Adrenal gland (tissue), 12 donors: ENCODE measurements around the gene GRM8. TPM values are rescaled to one million over a fixed set of nuclear protein-coding genes. Genes with fewer than 3 reads are reported as not detected.

Source experiments
- DNase-seq, 7 donors: peaks; one replicate each; pipeline ENCODE4 v3.0.0-alpha.2; 2019 to 2020
- H3K27ac ChIP-seq, 5 donors: fragments of 200-600 bp; sonication (generic) in 4 of 5; 1 replicate in 3 of 5; 2 replicates in 2 of 5; pipeline versions ENCODE4 v1.5.1 to v1.8.0; 2016 to 2020; ENCODE audit warnings: mild to moderate bottlenecking in 1 of 5
- H3K27me3 ChIP-seq: fragments of 200-600 bp; 2 replicates; pipeline ENCODE4 v1.8.0; 2021
- H3K36me3 ChIP-seq, 2 donors: fragments of 200-600 bp; replicated peaks in 1 of 2; 1 replicate in 1 of 2; 2 replicates in 1 of 2; pipeline versions ENCODE4 v1.5.1 to v1.8.0; 2018 to 2022
- H3K4me1 ChIP-seq, 2 donors: fragments of 200-600 bp; replicated peaks in 1 of 2; 1 replicate in 1 of 2; 2 replicates in 1 of 2; pipeline versions ENCODE4 v1.5.1 to v1.8.0; 2018 to 2021
- H3K4me3 ChIP-seq, 4 donors: fragments of 200-600 bp; sonication (generic) in 3 of 4; one replicate each; pipeline ENCODE4 v1.5.1; 2016 to 2018
- H3K9me3 ChIP-seq, 3 donors: fragments of 200-600 bp; sonication (generic) in 1 of 3; replicated peaks in 1 of 3; 1 replicate in 2 of 3; 2 replicates in 1 of 3; pipeline versions ENCODE4 v1.5.1 to v1.8.0; 2016 to 2021
- CTCF ChIP-seq, 6 experiments: fragments of 450-650 bp in 4 of 6; fragments of 200-600 bp in 2 of 6; sonication (generic) in 1 of 6; IDR thresholded peaks; 1 replicate in 5 of 6; 2 replicates in 1 of 6; pipeline versions ENCODE4 v1.5.1 to v1.8.0; 2016 to 2021; ENCODE audit warnings: antibody characterized with exemption in 6 of 6, mild to moderate bottlenecking in 2 of 6, moderate library complexity in 1 of 6
- POLR2A ChIP-seq, 2 donors: fragments of 450-650 bp; IDR thresholded peaks; one replicate each; pipeline ENCODE4 v1.6.1; 2017; ENCODE audit warnings: antibody characterized with exemption in 2 of 2, mild to moderate bottlenecking in 2 of 2, moderate library complexity in 1 of 2
- whole genome bisulfite sequencing, 4 donors: extraction: QIAGEN DNeasy Blood & Tissue Kit in 2 of 4; methylation state at CpG; one replicate each; pipeline versions ENCODE4 v1.1.5 to v1.1.7; 2013 to 2017; 5-methylcytosine and 5-hydroxymethylcytosine counted together
- intact Hi-C, 2 donors: fragments of 100-400 bp; cut with DNase I; formaldehyde crosslinking; loops; one replicate each; pipeline versions ENCODE4 v1.14.1 to v1.15.0; 2022 to 2023
- polyA plus RNA-seq, 3 donors: library from polyadenylated mRNA; stranded (reverse); fragments of 200-250 nt in 2 of 3; fragments of 350-450 nt in 1 of 3; fragmentation: Illumina TruSeq in 1 of 3; extraction: RNeasy Lipid Tissue Mini Kit (QIAGEN cat#74804) in 1 of 3; gene quantifications; one replicate each; pipeline ENCODE4 v1.2.3, GENCODE V29; 2013 to 2014
- total RNA-seq, 9 donors: library from RNA; depleted of rRNA in 4 of 9; stranded (reverse); fragments of >200 nt in 4 of 9; fragments of 120-200 nt in 1 of 9; fragmentation: NEBNext Ultra II Directional in 1 of 9; extraction: Animal tissue kit (Norgen Biotek cat#: 25700) in 1 of 9; gene quantifications; one replicate each; pipeline versions ENCODE4 v1.1.0 to v1.2.4, GENCODE V29; 2013 to 2023
- donor health status: healthy with polysubstance abuse.
- donor health status: Bipolar disorder and iron deficiency.
- donor health status: DM: yes; HTN: yes; CAD: no.
- donor health status: DM: no; HTN: no; CAD: no.
- donor health status: DM: no; HTN: no; CAD: no.
- donor health status: DM: yes; HTN: yes; CAD: no.

GRM8 gene
- total and polyA plus RNA-seq, 12 donors = 0.10 to 2.5 (median 0.92) TPM; not detected in 5

- no peaks in the 10 kb centered on the region for H3K36me3 ChIP-seq
- intact Hi-C loops = no loop called here
- no peak overlapping the region for H3K4me3 ChIP-seq
- no peak for DNase-seq
- H3K27ac ChIP-seq = no peak overlapping the region
- WGBS, 4 donors = 91 to 98% (median 94%) methylated on average over 8 to 18 of the region's 18 CpGs
- no peaks in the 10 kb centered on the region for H3K4me1 ChIP-seq
- TF ChIP-seq POLR2A (IDR thresholded peaks at IDR 0.05) (no peak), CTCF (IDR thresholded peaks at IDR 0.05) (no peak)
- no peaks in the 10 kb centered on the region for H3K9me3 ChIP-seq
- no peaks in the 10 kb centered on the region for H3K27me3 ChIP-seq
These were observed 161.1 kb downstream of the GRM8 start for GRCh38 chr7:127091620-127092019.

GRCh38 chr7:127089146-127089545 lies 163.6 kb downstream of the GRM8 start:
- no peak overlapping the region for H3K27ac ChIP-seq
- no peak overlapping the region for H3K4me3 ChIP-seq
- no peaks in the 10 kb centered on the region for H3K4me1 ChIP-seq
- no peaks in the 10 kb centered on the region for H3K9me3 ChIP-seq
- WGBS, 4 donors = 41 to 61% (median 51%) methylated on average over 1 of the region's 1 CpG
- TF ChIP-seq POLR2A (IDR thresholded peaks at IDR 0.05) = no peak
- no peak for TF ChIP-seq CTCF (IDR thresholded peaks at IDR 0.05)
- no peaks in the 10 kb centered on the region for H3K27me3 ChIP-seq
- intact Hi-C loops = no loop called here
- H3K36me3 ChIP-seq = no peaks in the 10 kb centered on the region
- no peak for DNase-seq

- H3K27me3 ChIP-seq = no peaks in the 10 kb centered on the region
- no peaks in the 10 kb centered on the region for H3K36me3 ChIP-seq
- TF ChIP-seq CTCF (IDR thresholded peaks at IDR 0.05) (no peak), POLR2A (IDR thresholded peaks at IDR 0.05) (no peak)
- no peaks in the 10 kb centered on the region for H3K9me3 ChIP-seq
- intact Hi-C loops = no loop called here
- no peaks in the 10 kb centered on the region for H3K4me1 ChIP-seq
- H3K4me3 ChIP-seq = no peak overlapping the region
- H3K27ac ChIP-seq = no peak overlapping the region
- WGBS, 4 donors = 57 to 70% (median 65%) methylated on average over 3 of the region's 3 CpGs
- DNase-seq = no peak
These were observed 171.2 kb downstream of the GRM8 start for GRCh38 chr7:127081539-127081938.

DNA sequence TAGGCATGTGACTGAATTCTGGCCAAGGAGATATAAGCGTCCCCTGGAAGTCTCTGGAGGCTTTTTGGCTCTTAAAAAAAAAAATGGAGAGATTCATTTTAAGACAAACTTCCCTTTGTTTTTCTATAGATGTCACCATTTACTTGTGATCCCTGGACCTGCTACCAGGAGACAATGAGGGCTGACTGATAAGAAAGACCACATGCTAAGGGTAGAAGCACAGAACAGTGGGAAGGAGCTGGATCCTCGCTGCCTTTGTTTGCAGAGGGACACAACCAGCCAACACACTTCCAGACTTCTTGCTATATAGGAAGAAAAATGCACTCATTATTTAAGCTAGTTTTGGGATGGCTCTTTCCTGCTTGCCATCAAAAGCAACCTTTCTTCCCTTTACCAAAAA lies 172.2 kb downstream of the GRM8 start:
- Histone ChIP-seq H3K36me3 (no peaks in the 10 kb centered on the region), H3K4me3 (no peak overlapping the region), H3K4me1 (no peaks in the 10 kb centered on the region), H3K27ac (no peak overlapping the region), H3K9me3 (no peaks in the 10 kb centered on the region), H3K27me3 (no peaks in the 10 kb centered on the region)
- no peak for DNase-seq
- intact Hi-C loops = no loop called here
- TF ChIP-seq POLR2A (IDR thresholded peaks at IDR 0.05) (no peak), CTCF (IDR thresholded peaks at IDR 0.05) (no peak)
- WGBS, 4 donors = 54 to 64% (median 59%) methylated on average over 2 of the region's 2 CpGs
